ENCODE results near the gene CCDC12.

CCDC12 gene

GRCh38 chr3:47007482-47008233 is 31.1 kb upstream of the CCDC12 start:
- no peak for DNase-seq

- DNase-seq, result no peak
Measured at GRCh38 chr3:47007001-47007400, 30.5 kb upstream of the CCDC12 start.

GRCh38 chr3:47006145-47006651 is 29.7 kb upstream of the CCDC12 start:
- no peak for DNase-seq

GRCh38 chr3:47005212-47006144 is 28.9 kb upstream of the CCDC12 start:
- no peak for DNase-seq

GRCh38 chr3:47004369-47005211 is 28.0 kb upstream of the CCDC12 start:
- DNase-seq, result no peak

- DNase-seq, result no peak
Measured at GRCh38 chr3:47003461-47004368, 27.2 kb upstream of the CCDC12 start.

- DNase-seq, result no peak
Measured at GRCh38 chr3:47003056-47003410, 26.5 kb upstream of the CCDC12 start.

GRCh38 chr3:47002171-47003055 is 25.9 kb upstream of the CCDC12 start:
- DNase-seq, result no peak

GRCh38 chr3:47001731-47002170 is 25.2 kb upstream of the CCDC12 start:
- DNase-seq, result no peak

GRCh38 chr3:47000922-47001730 is 24.6 kb upstream of the CCDC12 start:
- DNase-seq, result no peak

GRCh38 chr3:47000198-47000815 is 23.8 kb upstream of the CCDC12 start:
- no peak for DNase-seq

- no peak for DNase-seq
Measured at GRCh38 chr3:46999516-47000197, 23.1 kb upstream of the CCDC12 start.

- DNase-seq, result no peak
Measured at GRCh38 chr3:46998852-46999515, 22.4 kb upstream of the CCDC12 start.

GRCh38 chr3:46998121-46998851 is 21.7 kb upstream of the CCDC12 start:
- peak in 1 of 2 experiments; percentile 8 for DNase-seq

GRCh38 chr3:46997453-46998091 is 21.0 kb upstream of the CCDC12 start:
- DNase-seq, result no peak

- DNase-seq, result no peak
Measured at GRCh38 chr3:46996689-46997452, 20.3 kb upstream of the CCDC12 start.
